SK-N-SH (cell line): ENCODE data around the gene TMEM60.

Experiments
- CTCF ChIP-seq: fragments of 200-600 bp; sonication (generic); IDR thresholded peaks from 2 replicates; pipeline ENCODE4 v1.6.1; 2017; ENCODE audit warnings: antibody characterized with exemption, mild to moderate bottlenecking, moderate library complexity
- ELF1 ChIP-seq: IDR thresholded peaks from 2 replicates; pipeline ENCODE4 v1.4.0; 2012
- EP300 ChIP-seq, 2 experiments: IDR thresholded peaks; 2 replicates each; pipeline versions ENCODE4 v1.4.0 to v1.6.1; 2012; ENCODE audit warnings: borderline replicate concordance in 1 of 2, low read depth in 1 of 2, low read length in 1 of 2
- MAX ChIP-seq: IDR thresholded peaks from 2 replicates; pipeline ENCODE4 v1.4.0; 2012; ENCODE audit warnings: low read depth
- POLR2AphosphoS5 ChIP-seq: IDR thresholded peaks from 2 replicates; pipeline ENCODE4 v1.6.1; 2012; ENCODE audit warnings: low read depth, low read length
- SIN3A ChIP-seq: IDR thresholded peaks from 2 replicates; pipeline ENCODE4 v1.6.1; 2012; ENCODE audit warnings: low read depth, mild to moderate bottlenecking, low read length, moderate library complexity, borderline replicate concordance
- SMC3 ChIP-seq: IDR thresholded peaks from 2 replicates; pipeline ENCODE4 v1.6.1; 2012; ENCODE audit warnings: low read depth, low read length, improper control_type of control experiment
- TAF1 ChIP-seq: IDR thresholded peaks from 2 replicates; pipeline ENCODE4 v1.6.1; 2012; ENCODE audit warnings: low read depth, mild to moderate bottlenecking, low read length, moderate library complexity, borderline replicate concordance
- TF ChIP-seq, protein P1 (sequence below): IDR thresholded peaks from 2 replicates; pipeline ENCODE4 v1.6.1; 2012; ENCODE audit warnings: mild to moderate bottlenecking, low read depth, low read length, moderate library complexity
- TF ChIP-seq, protein P2 (sequence below): IDR thresholded peaks from 2 replicates; pipeline ENCODE4 v1.4.0; 2012; ENCODE audit warnings: low read depth, borderline replicate concordance

- TF ChIP-seq CTCF: no peak
- TF ChIP-seq EP300 (IDR thresholded peaks at IDR 0.05; ENCODE audit: borderline replicate concordance in 1 of 2, low read depth in 1 of 2, low read length in 1 of 2): no peak
- TF ChIP-seq TAF1: no peak
- no peak for TF ChIP-seq SIN3A
- TF ChIP-seq, protein P1, sequence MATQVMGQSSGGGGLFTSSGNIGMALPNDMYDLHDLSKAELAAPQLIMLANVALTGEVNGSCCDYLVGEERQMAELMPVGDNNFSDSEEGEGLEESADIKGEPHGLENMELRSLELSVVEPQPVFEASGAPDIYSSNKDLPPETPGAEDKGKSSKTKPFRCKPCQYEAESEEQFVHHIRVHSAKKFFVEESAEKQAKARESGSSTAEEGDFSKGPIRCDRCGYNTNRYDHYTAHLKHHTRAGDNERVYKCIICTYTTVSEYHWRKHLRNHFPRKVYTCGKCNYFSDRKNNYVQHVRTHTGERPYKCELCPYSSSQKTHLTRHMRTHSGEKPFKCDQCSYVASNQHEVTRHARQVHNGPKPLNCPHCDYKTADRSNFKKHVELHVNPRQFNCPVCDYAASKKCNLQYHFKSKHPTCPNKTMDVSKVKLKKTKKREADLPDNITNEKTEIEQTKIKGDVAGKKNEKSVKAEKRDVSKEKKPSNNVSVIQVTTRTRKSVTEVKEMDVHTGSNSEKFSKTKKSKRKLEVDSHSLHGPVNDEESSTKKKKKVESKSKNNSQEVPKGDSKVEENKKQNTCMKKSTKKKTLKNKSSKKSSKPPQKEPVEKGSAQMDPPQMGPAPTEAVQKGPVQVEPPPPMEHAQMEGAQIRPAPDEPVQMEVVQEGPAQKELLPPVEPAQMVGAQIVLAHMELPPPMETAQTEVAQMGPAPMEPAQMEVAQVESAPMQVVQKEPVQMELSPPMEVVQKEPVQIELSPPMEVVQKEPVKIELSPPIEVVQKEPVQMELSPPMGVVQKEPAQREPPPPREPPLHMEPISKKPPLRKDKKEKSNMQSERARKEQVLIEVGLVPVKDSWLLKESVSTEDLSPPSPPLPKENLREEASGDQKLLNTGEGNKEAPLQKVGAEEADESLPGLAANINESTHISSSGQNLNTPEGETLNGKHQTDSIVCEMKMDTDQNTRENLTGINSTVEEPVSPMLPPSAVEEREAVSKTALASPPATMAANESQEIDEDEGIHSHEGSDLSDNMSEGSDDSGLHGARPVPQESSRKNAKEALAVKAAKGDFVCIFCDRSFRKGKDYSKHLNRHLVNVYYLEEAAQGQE: no peak
- no peak for TF ChIP-seq POLR2AphosphoS5
- TF ChIP-seq, protein P2, sequence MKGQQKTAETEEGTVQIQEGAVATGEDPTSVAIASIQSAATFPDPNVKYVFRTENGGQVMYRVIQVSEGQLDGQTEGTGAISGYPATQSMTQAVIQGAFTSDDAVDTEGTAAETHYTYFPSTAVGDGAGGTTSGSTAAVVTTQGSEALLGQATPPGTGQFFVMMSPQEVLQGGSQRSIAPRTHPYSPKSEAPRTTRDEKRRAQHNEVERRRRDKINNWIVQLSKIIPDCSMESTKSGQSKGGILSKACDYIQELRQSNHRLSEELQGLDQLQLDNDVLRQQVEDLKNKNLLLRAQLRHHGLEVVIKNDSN: no peak
- TF ChIP-seq ELF1: no peak
- TF ChIP-seq SMC3: no peak
- no peak for TF ChIP-seq MAX
Observed at GRCh38 chr7:77800158-77800557, 1.9 kb upstream of the TMEM60 start.
